Activated CD8-positive, alpha-beta T cell treated with anti-CD3 and anti-CD28 coated beads, Interleukin-2, amount 10 ng/mL, durations not matched to agents 7 days and 5 days (primary cell): ENCODE measurements around the gene TTC39A. TPM values are rescaled to one million over a fixed set of nuclear protein-coding genes. Genes with fewer than 3 reads are reported as not detected.
A peak's percentile ranks its signal among the peaks of the same experiment; 100 is the strongest.

Experiments
- ATAC-seq: fragments of 150-1000 bp; cut with Tn5 transposase; one replicate; pipeline ENCODE4 v1.10.0; 2021; ENCODE audit warnings: moderate library complexity
- CTCF ChIA-PET: fragments of 350-600 bp; sonication (Branson Sonifier 250); formaldehyde crosslinking; loops from one replicate; lab custom pipeline; 2021; ENCODE audit warnings: antibody characterized with exemption; lab: Charles Lee
- POLR2A ChIA-PET: fragments of 350-600 bp; sonication (Branson Sonifier 250); formaldehyde crosslinking; loops from one replicate; lab custom pipeline; 2021; ENCODE audit warnings: antibody characterized with exemption; lab: Charles Lee
- DNase-seq: peaks from one replicate; pipeline ENCODE4 v3.0.0-alpha.2; 2020
- H3K27ac Mint-ChIP-seq: one replicate; pipeline ENCODE4 v1.8.0; 2021; ENCODE audit warnings: mild to moderate bottlenecking, mixed read lengths
- H3K27me3 Mint-ChIP-seq: one replicate; pipeline ENCODE4 v1.8.0; 2021; ENCODE audit warnings: low read depth, mixed read lengths
- H3K36me3 Mint-ChIP-seq: one replicate; pipeline ENCODE4 v1.8.0; 2021; ENCODE audit warnings: low read depth, mixed read lengths
- H3K4me1 Mint-ChIP-seq: one replicate; pipeline ENCODE4 v1.8.0; 2021; ENCODE audit warnings: low read depth, mixed read lengths
- H3K4me3 Mint-ChIP-seq: one replicate; pipeline ENCODE4 v1.8.0; 2021; ENCODE audit warnings: mild to moderate bottlenecking, mixed read lengths
- H3K9me3 Mint-ChIP-seq: one replicate; pipeline ENCODE4 v1.8.0; 2022; ENCODE audit warnings: mixed read lengths; ENCODE audit not compliant: insufficient read depth
- total RNA-seq, 2 experiments: library from RNA; stranded (reverse); gene quantifications; one replicate each; pipeline ENCODE4 v1.2.3, GENCODE V29; 2021

TTC39A gene
- total RNA-seq, 2 experiments from 2014 or later, result not detected

- DNase-seq (no peak), ATAC-seq (no peak)
- Mint-ChIP-seq H3K27ac (peak overlapping the region; percentile 46), H3K36me3 (peaks cover 11% of the 10 kb centered on the region), H3K4me3 (no peak overlapping the region), H3K4me1 (peaks cover 3% of the 10 kb centered on the region), H3K27me3 (no peaks in the 10 kb centered on the region), H3K9me3 (no peaks in the 10 kb centered on the region)
- POLR2A ChIA-PET, result no interaction called here
- CTCF ChIA-PET, result no interaction called here
Measured at GRCh38 chr1:51276286-51276685, 54.1 kb downstream of the TTC39A start.

GRCh38 chr1:51274676-51275075 is 55.7 kb downstream of the TTC39A start:
- H3K9me3 Mint-ChIP-seq, result no peaks in the 10 kb centered on the region
- ATAC-seq, result no peak
- POLR2A ChIA-PET, result no interaction called here
- H3K4me3 Mint-ChIP-seq, result no peak overlapping the region
- DNase-seq, result no peak
- peaks cover 25% of the 10 kb centered on the region for H3K36me3 Mint-ChIP-seq
- H3K27ac Mint-ChIP-seq, result no peak overlapping the region
- no peaks in the 10 kb centered on the region for H3K27me3 Mint-ChIP-seq
- peaks cover 3% of the 10 kb centered on the region for H3K4me1 Mint-ChIP-seq
- CTCF ChIA-PET, result no interaction called here

- H3K4me3 Mint-ChIP-seq, result no peak overlapping the region
- ATAC-seq (no peak), DNase-seq (no peak)
- ChIA-PET POLR2A (no interaction called here), CTCF (interaction anchor here (0.9 to 1.2 kb wide), 2 partner anchors 23 to 24 kb away, joined by 3 to 4 read pairs; no protein-coding TSS in a partner anchor)
- H3K27ac Mint-ChIP-seq, result no peak overlapping the region
- no peaks in the 10 kb centered on the region for H3K27me3 Mint-ChIP-seq
- H3K4me1 Mint-ChIP-seq, result peaks cover 15% of the 10 kb centered on the region
- peaks cover 31% of the 10 kb centered on the region for H3K36me3 Mint-ChIP-seq
- no peaks in the 10 kb centered on the region for H3K9me3 Mint-ChIP-seq
Measured at GRCh38 chr1:51272916-51273315, 57.4 kb downstream of the TTC39A start.

- DNase-seq, result no peak
- CTCF ChIA-PET, result interaction anchor here (0.8 to 1.2 kb wide), 2 partner anchors 26 to 733 kb away, joined by 3 to 7 read pairs; no protein-coding TSS in a partner anchor
- H3K27ac Mint-ChIP-seq, result no peak overlapping the region
Measured at GRCh38 chr1:51270751-51271150, 59.6 kb downstream of the TTC39A start.

DNA sequence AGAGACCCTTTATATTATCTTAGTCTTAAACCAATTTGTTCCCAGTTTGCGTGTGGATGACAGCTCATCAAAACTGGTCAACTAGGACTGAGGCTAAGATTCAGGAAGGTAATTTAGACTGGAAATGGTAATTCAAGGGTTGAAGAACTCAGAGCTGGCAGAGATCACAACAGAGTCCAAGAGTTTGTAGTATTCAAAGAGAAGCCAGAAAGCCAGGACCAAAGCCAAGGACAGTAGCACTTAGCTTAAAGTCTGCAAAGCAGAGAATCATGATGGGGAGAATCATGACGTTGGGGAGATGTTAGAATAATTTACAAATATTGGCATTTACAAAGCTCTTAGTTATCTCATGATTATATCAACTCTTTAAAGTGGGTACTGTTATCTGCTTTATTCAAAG is 61.7 kb downstream of the TTC39A start:
- no peaks in the 10 kb centered on the region for H3K9me3 Mint-ChIP-seq
- ChIA-PET POLR2A (no interaction called here), CTCF (interaction anchor here (1.0 to 4.2 kb wide), 2 partner anchors 27 to 77 kb away, joined by 3 to 30 read pairs; no protein-coding TSS in a partner anchor)
- DNase-seq, result no peak
- H3K36me3 Mint-ChIP-seq, result peaks cover 33% of the 10 kb centered on the region
- no peaks in the 10 kb centered on the region for H3K27me3 Mint-ChIP-seq
- peak overlapping the region; percentile 16 for H3K4me3 Mint-ChIP-seq
- H3K27ac Mint-ChIP-seq, result peak overlapping the region; percentile 31
- no peak for ATAC-seq
- H3K4me1 Mint-ChIP-seq, result peaks cover 40% of the 10 kb centered on the region

More at GRCh38 chr1:51270751-51271150, 59.6 kb downstream of the TTC39A start:
- H3K4me3 Mint-ChIP-seq, result no peak overlapping the region
- H3K9me3 Mint-ChIP-seq, result no peaks in the 10 kb centered on the region
- no peaks in the 10 kb centered on the region for H3K27me3 Mint-ChIP-seq
- no peak for ATAC-seq
- POLR2A ChIA-PET, result no interaction called here
- peaks cover 31% of the 10 kb centered on the region for H3K4me1 Mint-ChIP-seq
- peaks cover 35% of the 10 kb centered on the region for H3K36me3 Mint-ChIP-seq

DNA sequence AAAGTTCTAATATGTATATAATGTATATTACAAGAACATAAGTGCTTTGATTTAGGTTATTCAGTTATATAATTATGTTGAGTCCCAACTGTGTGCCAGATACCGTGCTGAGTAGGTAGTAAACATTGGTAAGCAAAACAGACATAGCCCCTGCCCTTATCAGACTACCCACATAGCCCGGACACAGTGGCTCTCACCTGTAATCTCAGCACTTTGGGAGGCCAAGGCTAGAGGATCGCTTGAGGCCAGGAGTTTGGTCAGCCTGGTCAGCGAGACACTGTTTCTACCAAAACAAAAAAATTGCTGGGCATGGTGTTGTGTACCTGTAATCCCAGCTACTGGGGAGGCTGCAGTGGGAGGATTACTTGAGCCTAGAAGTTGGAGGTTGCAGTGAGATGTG is 63.6 kb downstream of the TTC39A start:
- ChIA-PET POLR2A (no interaction called here), CTCF (interaction anchor here (4.2 kb wide), 1 partner anchor 29 kb away, joined by 30 read pairs; no protein-coding TSS in a partner anchor)
- Mint-ChIP-seq H3K27ac (no peak overlapping the region), H3K27me3 (no peaks in the 10 kb centered on the region), H3K4me3 (no peak overlapping the region), H3K36me3 (peaks cover 27% of the 10 kb centered on the region), H3K9me3 (no peaks in the 10 kb centered on the region), H3K4me1 (peaks cover 46% of the 10 kb centered on the region)
- DNase-seq (no peak), ATAC-seq (no peak)

DNA sequence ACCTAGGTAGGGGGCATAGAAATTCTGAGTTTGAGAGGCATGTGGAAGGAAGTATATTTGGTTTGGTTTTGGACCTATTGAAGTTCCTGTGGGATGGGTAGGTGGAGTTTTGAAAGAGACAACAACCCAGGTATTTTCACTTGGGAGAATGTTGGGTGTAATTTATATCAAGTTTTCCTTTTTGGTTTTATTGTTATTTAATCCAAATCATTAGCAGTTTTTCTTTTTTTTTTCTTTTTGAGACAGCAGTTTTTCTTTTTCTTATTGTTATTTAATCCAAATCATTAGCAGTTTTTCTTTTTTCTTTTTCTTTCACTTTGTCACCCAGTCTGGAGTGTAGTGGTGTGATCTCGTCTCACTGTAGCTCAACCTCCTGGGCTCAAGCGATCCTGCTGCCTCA is 64.2 kb downstream of the TTC39A start:
- DNase-seq, result no peak
- POLR2A ChIA-PET, result no interaction called here
- CTCF ChIA-PET, result interaction anchor here (4.2 kb wide), 1 partner anchor 30 kb away, joined by 30 read pairs; no protein-coding TSS in a partner anchor

GRCh38 chr1:51265618-51266017 is 64.7 kb downstream of the TTC39A start:
- Mint-ChIP-seq H3K4me1 (peaks cover 54% of the 10 kb centered on the region), H3K27me3 (no peaks in the 10 kb centered on the region), H3K4me3 (no peak overlapping the region), H3K9me3 (no peaks in the 10 kb centered on the region), H3K36me3 (peaks cover 21% of the 10 kb centered on the region), H3K27ac (no peak overlapping the region)
- ATAC-seq, result no peak
- ChIA-PET CTCF (interaction anchor here (4.2 kb wide), 1 partner anchor 31 kb away, joined by 30 read pairs; no protein-coding TSS in a partner anchor), POLR2A (no interaction called here)
- no peak for DNase-seq

More for the DNA sequence above, 64.2 kb downstream of the TTC39A start:
- peaks cover 51% of the 10 kb centered on the region for H3K4me1 Mint-ChIP-seq
- H3K27ac Mint-ChIP-seq, result no peak overlapping the region
- H3K27me3 Mint-ChIP-seq, result no peaks in the 10 kb centered on the region
- no peak for ATAC-seq
- peaks cover 26% of the 10 kb centered on the region for H3K36me3 Mint-ChIP-seq
- no peak overlapping the region for H3K4me3 Mint-ChIP-seq
- H3K9me3 Mint-ChIP-seq, result no peaks in the 10 kb centered on the region

DNA sequence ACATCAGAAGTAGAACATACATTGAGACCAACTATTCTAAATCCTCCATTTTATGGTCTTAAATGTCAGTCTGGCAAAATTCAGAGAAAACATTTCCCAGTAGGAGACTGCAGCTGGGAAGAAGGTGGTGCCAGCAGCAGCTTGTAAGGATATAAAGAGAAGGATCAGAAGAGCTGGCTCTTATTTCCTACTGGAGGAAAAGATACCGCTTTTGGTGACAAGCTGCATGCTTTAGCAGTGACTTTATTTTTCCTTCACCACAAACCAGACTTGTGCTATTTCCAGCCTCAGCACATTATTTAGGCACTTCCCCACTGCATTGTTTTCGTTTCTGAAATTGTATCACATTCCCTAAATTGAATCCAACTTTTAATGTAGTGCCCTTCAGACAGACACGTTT is 65.9 kb downstream of the TTC39A start:
- Mint-ChIP-seq H3K9me3 (no peaks in the 10 kb centered on the region), H3K4me1 (peaks cover 52% of the 10 kb centered on the region), H3K36me3 (peaks cover 13% of the 10 kb centered on the region), H3K27ac (no peak overlapping the region), H3K4me3 (no peak overlapping the region), H3K27me3 (no peaks in the 10 kb centered on the region)
- DNase-seq, result no peak
- no peak for ATAC-seq
- CTCF ChIA-PET, result no interaction called here
- POLR2A ChIA-PET, result no interaction called here

GRCh38 chr1:51263147-51263877 is 67.0 kb downstream of the TTC39A start:
- Mint-ChIP-seq H3K9me3 (no peaks in the 10 kb centered on the region), H3K27me3 (no peaks in the 10 kb centered on the region), H3K4me1 (peaks cover 49% of the 10 kb centered on the region), H3K4me3 (no peak overlapping the region), H3K36me3 (peaks cover 10% of the 10 kb centered on the region), H3K27ac (no peak overlapping the region)
- DNase-seq (no peak), ATAC-seq (no peak)
- POLR2A ChIA-PET, result no interaction called here
- CTCF ChIA-PET, result interaction anchor here (1.0 kb wide), 1 partner anchor 9 kb away, joined by 3 read pairs; no protein-coding TSS in a partner anchor

GRCh38 chr1:51255331-51255730 is 75.0 kb downstream of the TTC39A start:
- H3K9me3 Mint-ChIP-seq, result no peaks in the 10 kb centered on the region
- DNase-seq, result no peak
- no peak overlapping the region for H3K4me3 Mint-ChIP-seq
- ChIA-PET POLR2A (interaction anchor here (0.5 kb wide), 1 partner anchor 373 kb away, joined by 3 read pairs; no protein-coding TSS in a partner anchor), CTCF (interaction anchor here (0.6 to 1.3 kb wide), 3 partner anchors 8 to 66 kb away, joined by 3 to 4 read pairs (median 3); no protein-coding TSS in a partner anchor)
- peaks cover 18% of the 10 kb centered on the region for H3K4me1 Mint-ChIP-seq
- ATAC-seq, result no peak
- H3K36me3 Mint-ChIP-seq, result peaks cover 2% of the 10 kb centered on the region
- H3K27ac Mint-ChIP-seq, result no peak overlapping the region
- no peaks in the 10 kb centered on the region for H3K27me3 Mint-ChIP-seq

- CTCF ChIA-PET, result no interaction called here
- ATAC-seq (no peak), DNase-seq (no peak)
- peaks cover 14% of the 10 kb centered on the region for H3K4me1 Mint-ChIP-seq
- POLR2A ChIA-PET, result interaction anchor here (0.6 kb wide), 1 partner anchor 120 kb away, joined by 3 read pairs; no protein-coding TSS in a partner anchor
- no peaks in the 10 kb centered on the region for H3K27me3 Mint-ChIP-seq
- no peak overlapping the region for H3K27ac Mint-ChIP-seq
- no peak overlapping the region for H3K4me3 Mint-ChIP-seq
- H3K9me3 Mint-ChIP-seq, result no peaks in the 10 kb centered on the region
- peaks cover 2% of the 10 kb centered on the region for H3K36me3 Mint-ChIP-seq
Measured at GRCh38 chr1:51253691-51254090, 76.7 kb downstream of the TTC39A start.
